Fibroblast of skin of right biceps (primary cell): ENCODE results near the gene TNNI3.

Source experiments
- DNase-seq: peaks from one replicate; pipeline ENCODE4 v3.0.0-alpha.2; 2013

TNNI3 gene

GRCh38 chr19:55146078-55146704 lies 11.3 kb downstream of the TNNI3 start:
- peak; percentile 33 for DNase-seq

- DNase-seq, result no peak
These were observed 12.3 kb downstream of the TNNI3 start for GRCh38 chr19:55145232-55145631.

GRCh38 chr19:55141696-55142095 lies 15.8 kb downstream of the TNNI3 start:
- no peak for DNase-seq

- no peak for DNase-seq
These were observed 19.6 kb downstream of the TNNI3 start for GRCh38 chr19:55137915-55138314.

- DNase-seq, result no peak
These were observed 21.0 kb downstream of the TNNI3 start for GRCh38 chr19:55136399-55137102.

GRCh38 chr19:55134736-55135135 lies 22.8 kb downstream of the TNNI3 start:
- no peak for DNase-seq

GRCh38 chr19:55133639-55134444 lies 23.7 kb downstream of the TNNI3 start:
- DNase-seq, result no peak

GRCh38 chr19:55132453-55133129 lies 24.9 kb downstream of the TNNI3 start:
- DNase-seq, result no peak

GRCh38 chr19:55131421-55131820 lies 26.1 kb downstream of the TNNI3 start:
- peak; percentile 75 for DNase-seq

GRCh38 chr19:55119053-55119452 lies 38.5 kb downstream of the TNNI3 start:
- peak; percentile 32 for DNase-seq

GRCh38 chr19:55118401-55118991 lies 39.0 kb downstream of the TNNI3 start:
- DNase-seq, result peak; percentile 49

GRCh38 chr19:55117663-55118391 lies 39.7 kb downstream of the TNNI3 start:
- DNase-seq, result peak; percentile 99

- no peak for DNase-seq
These were observed 40.5 kb downstream of the TNNI3 start, which contains the start of gene PPP1R12C for GRCh38 chr19:55116859-55117662. Gene PPP1R12C, minus strand, starts transcription at chr19:55117637. Its CDS starts 94 bp downstream, at chr19:55117543.

GRCh38 chr19:55116232-55116858 lies 41.2 kb downstream of the TNNI3 start:
- DNase-seq, result peak; percentile 56

GRCh38 chr19:55115446-55116065 lies 42.0 kb downstream of the TNNI3 start:
- DNase-seq, result peak; percentile 52

- DNase-seq, result no peak
These were observed 42.9 kb downstream of the TNNI3 start for GRCh38 chr19:55114566-55115145.

- DNase-seq, result peak; percentile 83
These were observed 43.9 kb downstream of the TNNI3 start for GRCh38 chr19:55113570-55114039.

- no peak for DNase-seq
These were observed 44.6 kb downstream of the TNNI3 start for GRCh38 chr19:55112777-55113569.
